HEK293T (cell line): ENCODE measurements around the gene ATP5F1D.

Source experiments
- CTCF ChIA-PET: fragments of 350-600 bp; formaldehyde crosslinking; extraction: SDS; loops from one replicate; lab custom pipeline; 2021; ENCODE audit warnings: antibody characterized with exemption, inconsistent platforms; lab: Yijun Ruan, JAX
- POLR2A ChIA-PET: fragments of 350-600 bp; formaldehyde crosslinking; extraction: SDS; loops from one replicate; lab custom pipeline; 2020; ENCODE audit warnings: antibody characterized with exemption, inconsistent platforms; lab: Yijun Ruan, JAX
- DNase-seq: peaks from one replicate; pipeline ENCODE4 v3.0.0; 2012; ENCODE audit warnings: mixed read lengths; ENCODE audit errors: extremely low spot score
- ARNT ChIP-seq: fragments of 450-650 bp; IDR thresholded peaks from 2 replicates; pipeline ENCODE4 v1.6.1; 2017; ENCODE audit warnings: mild to moderate bottlenecking
- BHLHE40 ChIP-seq: fragments of 450-650 bp; IDR thresholded peaks from 2 replicates; pipeline ENCODE4 v1.6.1; 2016; ENCODE audit warnings: mild to moderate bottlenecking, moderate library complexity, borderline replicate concordance
- CTBP1 ChIP-seq: fragments of 450-650 bp; IDR thresholded peaks from 2 replicates; pipeline ENCODE4 v1.6.1; 2016; ENCODE audit warnings: borderline replicate concordance
- ELF4 ChIP-seq: fragments of 450-650 bp; IDR thresholded peaks from 2 replicates; pipeline ENCODE4 v1.6.1; 2017; ENCODE audit warnings: antibody characterized with exemption
- FOXA1 ChIP-seq: fragments of 450-650 bp; IDR thresholded peaks from 2 replicates; pipeline ENCODE4 v1.6.1; 2016; ENCODE audit warnings: mild to moderate bottlenecking
- FOXK2 ChIP-seq: fragments of 450-650 bp; IDR thresholded peaks from 2 replicates; pipeline ENCODE4 v1.6.1; 2016; ENCODE audit warnings: mild to moderate bottlenecking
- FOXM1 ChIP-seq: fragments of 450-650 bp; IDR thresholded peaks from 2 replicates; pipeline ENCODE4 v1.6.1; 2017; ENCODE audit warnings: mild to moderate bottlenecking, borderline replicate concordance
- HDGF ChIP-seq: fragments of 450-650 bp; IDR thresholded peaks from 2 replicates; pipeline ENCODE4 v1.6.1; 2017; ENCODE audit warnings: antibody characterized with exemption, borderline replicate concordance
- L3MBTL2 ChIP-seq: fragments of 450-650 bp; conservative IDR thresholded peaks from 2 replicates; pipeline ENCODE4 v1.6.1; 2016; ENCODE audit warnings: mild to moderate bottlenecking
- LEF1 ChIP-seq: fragments of 450-650 bp; IDR thresholded peaks from 2 replicates; pipeline ENCODE4 v1.6.1; 2017; ENCODE audit warnings: mild to moderate bottlenecking, borderline replicate concordance
- NFRKB ChIP-seq: fragments of 450-650 bp; IDR thresholded peaks from 2 replicates; pipeline ENCODE4 v1.6.1; 2016; ENCODE audit warnings: mild to moderate bottlenecking, moderate library complexity
- PKNOX1 ChIP-seq: fragments of 450-650 bp; IDR thresholded peaks from 2 replicates; pipeline ENCODE4 v1.6.1; 2016
- SP1 ChIP-seq: fragments of 450-650 bp; IDR thresholded peaks from 2 replicates; pipeline ENCODE4 v1.6.1; 2017
- SUZ12 ChIP-seq: fragments of 450-650 bp; IDR thresholded peaks from 2 replicates; pipeline ENCODE4 v1.6.1; 2016; ENCODE audit warnings: mild to moderate bottlenecking
- TARDBP ChIP-seq: fragments of 450-650 bp; IDR thresholded peaks from 2 replicates; pipeline ENCODE4 v1.6.1; 2016
- ZNF384 ChIP-seq: fragments of 450-650 bp; IDR thresholded peaks from 2 replicates; pipeline ENCODE4 v1.6.1; 2016

Gene ATP5F1D

GRCh38 chr19:1220477-1220930 is 21.0 kb upstream of the ATP5F1D start:
- ChIA-PET CTCF (interaction anchor here (0.9 to 1.4 kb wide), 3 partner anchors 9 to 20 kb away, joined by 3 to 5 read pairs (median 3); no protein-coding TSS in a partner anchor), POLR2A (interaction anchor here (2.6 kb wide), 1 partner anchor 49 kb away, joined by 20 read pairs; the partner anchor contains the start of gene CIRBP)
- DNase-seq, result no peak
- TF ChIP-seq TARDBP (no peak), ARNT (no peak), FOXA1 (no peak), SUZ12 (no peak), L3MBTL2 (no peak), BHLHE40 (no peak)

- ChIA-PET CTCF (interaction anchor here (0.9 to 1.4 kb wide), 3 partner anchors 9 to 19 kb away, joined by 3 to 5 read pairs (median 3); no protein-coding TSS in a partner anchor), POLR2A (interaction anchor here (1.9 to 2.6 kb wide), 3 partner anchors 17 to 48 kb away, joined by 4 to 20 read pairs (median 8); partner anchors contain the start of genes ATP5F1D, CBARP and CIRBP)
- no peak for TF ChIP-seq HDGF
- no peak for TF ChIP-seq PKNOX1
- TF ChIP-seq L3MBTL2, result no peak
- no peak for TF ChIP-seq CTBP1
- TF ChIP-seq LEF1, result no peak
- no peak for TF ChIP-seq ZNF384
- TF ChIP-seq SUZ12, result no peak
- TF ChIP-seq TARDBP, result no peak
- TF ChIP-seq BHLHE40, result no peak
- TF ChIP-seq ARNT, result no peak
- TF ChIP-seq FOXM1, result no peak
- no peak for TF ChIP-seq SP1
- no peak for TF ChIP-seq FOXK2
- no peak for DNase-seq
These were observed 20.3 kb upstream of the ATP5F1D start for GRCh38 chr19:1220976-1221903.

DNA sequence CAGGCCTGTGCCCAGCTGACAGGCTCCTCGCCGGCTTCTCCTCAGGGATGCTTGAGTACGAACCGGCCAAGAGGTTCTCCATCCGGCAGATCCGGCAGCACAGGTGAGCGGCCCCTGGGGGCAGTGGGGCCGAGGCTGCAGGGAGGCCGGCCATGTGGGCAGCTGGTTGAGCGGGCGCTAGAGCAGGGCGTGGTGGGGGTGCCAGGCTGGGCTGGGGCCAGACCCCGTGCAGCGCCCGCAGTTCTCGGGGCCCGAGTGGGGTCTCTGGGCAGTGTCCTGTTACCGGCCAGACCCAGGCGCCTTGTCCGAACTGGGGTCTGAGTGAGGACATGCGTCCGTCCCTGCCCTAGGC is 19.7 kb upstream of the ATP5F1D start:
- POLR2A ChIA-PET, result interaction anchor here (1.9 to 2.6 kb wide), 3 partner anchors 17 to 47 kb away, joined by 4 to 20 read pairs (median 8); partner anchors contain the start of genes ATP5F1D, CBARP and CIRBP
- CTCF ChIA-PET, result no interaction called here
- TF ChIP-seq TARDBP (no peak), SUZ12 (no peak), ELF4 (no peak), ARNT (no peak), NFRKB (no peak), FOXM1 (no peak), HDGF (no peak), PKNOX1 (no peak), LEF1 (no peak), FOXK2 (no peak)
- DNase-seq, result no peak

DNA sequence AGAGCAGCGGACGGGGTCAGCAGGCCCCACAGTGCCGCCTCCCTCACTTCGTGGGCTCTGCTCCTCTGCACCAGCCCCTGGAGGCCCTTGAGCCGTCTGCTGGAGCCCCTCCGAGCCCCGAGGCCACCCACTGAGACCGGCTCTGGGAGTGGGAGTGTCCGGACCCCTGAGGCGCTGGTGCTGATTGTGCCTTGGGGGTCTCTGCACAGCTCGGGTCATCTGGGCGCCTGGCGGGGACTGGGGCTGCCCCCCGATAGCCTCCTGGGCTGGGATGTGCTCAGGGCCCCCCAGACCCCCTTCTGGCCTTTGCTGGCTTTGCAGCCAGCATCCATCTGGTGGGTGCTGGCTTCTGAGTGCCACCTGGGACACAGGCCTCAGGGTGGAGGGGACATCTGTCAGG is 19.2 kb upstream of the ATP5F1D start:
- ChIA-PET CTCF (no interaction called here), POLR2A (interaction anchor here (1.9 to 2.6 kb wide), 3 partner anchors 16 to 47 kb away, joined by 4 to 20 read pairs (median 8); partner anchors contain the start of genes ATP5F1D, CBARP and CIRBP)
- TF ChIP-seq ARNT (no peak), BHLHE40 (no peak), L3MBTL2 (no peak), LEF1 (no peak), FOXM1 (no peak), ELF4 (no peak), SP1 (no peak), NFRKB (no peak), ZNF384 (no peak), FOXK2 (no peak), TARDBP (no peak)
- no peak for DNase-seq

- ChIA-PET CTCF (no interaction called here), POLR2A (interaction anchor here (0.7 to 2.0 kb wide), 3 partner anchors 15 to 46 kb away, joined by 4 to 8 read pairs (median 4); partner anchors contain the start of genes ATP5F1D and CBARP)
- peak; percentile 65 for DNase-seq
- no peak for TF ChIP-seq FOXM1
- TF ChIP-seq SUZ12, result no peak
- no peak for TF ChIP-seq BHLHE40
- TF ChIP-seq ARNT, result no peak
- no peak for TF ChIP-seq TARDBP
- TF ChIP-seq FOXA1, result no peak
- TF ChIP-seq FOXK2, result no peak
- no peak for TF ChIP-seq CTBP1
- no peak for TF ChIP-seq PKNOX1
- no peak for TF ChIP-seq ELF4
- no peak for TF ChIP-seq L3MBTL2
- TF ChIP-seq HDGF, result no peak; the same call in 1 of the 2 replicates
- no peak for TF ChIP-seq SP1
- TF ChIP-seq NFRKB, result no peak
- TF ChIP-seq ZNF384, result no peak
- no peak for TF ChIP-seq LEF1
These were observed 18.3 kb upstream of the ATP5F1D start for GRCh38 chr19:1223018-1223855.
